ENCODE results near the gene ERC1. TPM values are rescaled to one million over a fixed set of nuclear protein-coding genes. Genes with fewer than 3 reads are reported as not detected.

Gene ERC1
- polyA plus RNA-seq, 1 donor from 2014 or later, result 7.1 TPM

DNA sequence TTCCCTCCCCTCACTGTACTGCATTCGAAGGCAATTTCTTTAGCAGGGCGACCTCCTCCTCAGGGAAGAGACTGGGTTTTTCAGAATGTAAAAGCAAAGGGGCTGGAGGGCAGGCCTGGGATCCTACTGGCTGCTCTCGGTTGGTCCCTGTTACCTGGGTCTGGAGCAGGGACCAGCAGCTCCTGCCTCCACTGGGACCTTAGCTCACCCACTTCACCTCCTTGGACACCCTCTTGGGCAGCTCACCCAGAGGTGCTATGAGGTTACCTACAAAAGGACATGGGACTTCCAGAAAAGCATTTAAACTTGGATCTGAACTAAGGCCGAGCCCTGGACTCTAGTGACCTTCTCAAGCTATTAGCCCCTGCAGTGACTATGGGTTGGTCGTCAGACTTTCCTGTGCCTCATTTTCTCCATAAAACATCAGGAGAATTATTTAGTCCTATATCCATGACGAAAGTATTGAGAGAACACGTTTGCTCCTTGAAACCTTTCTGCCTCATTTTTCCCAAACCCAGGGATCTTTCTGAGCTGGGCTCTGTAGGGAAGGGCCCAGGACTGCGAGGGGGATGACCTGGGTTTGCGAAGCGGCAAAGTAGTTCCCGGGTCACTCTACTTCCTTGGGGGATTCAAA, 538.3 kb downstream of the ERC1 start:
- Histone ChIP-seq H3F3A (ENCODE audit: insufficient read depth, low read length, poor library complexity, severe bottlenecking) (no peaks in the 10 kb centered on the region), H3K27me3 (ENCODE audit: insufficient read depth, low read depth, low read length) (no peaks in the 10 kb centered on the region), H4K20me1 (ENCODE audit: insufficient read depth) (no peaks in the 10 kb centered on the region), H3K79me2 (replicated peaks; ENCODE audit: insufficient read depth, low read length) (peaks cover 66% of the 10 kb centered on the region), H3K9ac (ENCODE audit: low read length) (peak overlapping the region; percentile 65), H2AFZ (ENCODE audit: low read depth, low read length) (peak overlapping the region; percentile 45), H3K4me3 (ENCODE audit: low read length) (peak overlapping the region; percentile 72), H3K4me2 (ENCODE audit: low read length) (peak overlapping the region; percentile 1), H3K9me2 (ENCODE audit: insufficient read depth, low read length) (no peaks in the 10 kb centered on the region), H3K36me3 (ENCODE audit: insufficient read depth, low read length) (no peaks in the 10 kb centered on the region), H3K9me3 (ENCODE audit: low read length) (no peaks in the 10 kb centered on the region), H3K27ac (ENCODE audit: low read length) (no peak overlapping the region)
- no peak for TF ChIP-seq TAF1 (IDR thresholded peaks at IDR 0.05; ENCODE audit: low read depth)
- no peak for TF ChIP-seq SMC3 (conservative IDR thresholded peaks at IDR 0.05; ENCODE audit: poor library complexity)
- TF ChIP-seq EZH2 (IDR thresholded peaks at IDR 0.05; ENCODE audit: borderline replicate concordance, insufficient read depth, low read length, poor library complexity, severe bottlenecking), result no peak
- TF ChIP-seq MXI1 (conservative IDR thresholded peaks at IDR 0.05; ENCODE audit: poor library complexity, severe bottlenecking), result no peak
- TF ChIP-seq RAD21 (conservative IDR thresholded peaks at IDR 0.05), result no peak
- TF ChIP-seq, protein P1, sequence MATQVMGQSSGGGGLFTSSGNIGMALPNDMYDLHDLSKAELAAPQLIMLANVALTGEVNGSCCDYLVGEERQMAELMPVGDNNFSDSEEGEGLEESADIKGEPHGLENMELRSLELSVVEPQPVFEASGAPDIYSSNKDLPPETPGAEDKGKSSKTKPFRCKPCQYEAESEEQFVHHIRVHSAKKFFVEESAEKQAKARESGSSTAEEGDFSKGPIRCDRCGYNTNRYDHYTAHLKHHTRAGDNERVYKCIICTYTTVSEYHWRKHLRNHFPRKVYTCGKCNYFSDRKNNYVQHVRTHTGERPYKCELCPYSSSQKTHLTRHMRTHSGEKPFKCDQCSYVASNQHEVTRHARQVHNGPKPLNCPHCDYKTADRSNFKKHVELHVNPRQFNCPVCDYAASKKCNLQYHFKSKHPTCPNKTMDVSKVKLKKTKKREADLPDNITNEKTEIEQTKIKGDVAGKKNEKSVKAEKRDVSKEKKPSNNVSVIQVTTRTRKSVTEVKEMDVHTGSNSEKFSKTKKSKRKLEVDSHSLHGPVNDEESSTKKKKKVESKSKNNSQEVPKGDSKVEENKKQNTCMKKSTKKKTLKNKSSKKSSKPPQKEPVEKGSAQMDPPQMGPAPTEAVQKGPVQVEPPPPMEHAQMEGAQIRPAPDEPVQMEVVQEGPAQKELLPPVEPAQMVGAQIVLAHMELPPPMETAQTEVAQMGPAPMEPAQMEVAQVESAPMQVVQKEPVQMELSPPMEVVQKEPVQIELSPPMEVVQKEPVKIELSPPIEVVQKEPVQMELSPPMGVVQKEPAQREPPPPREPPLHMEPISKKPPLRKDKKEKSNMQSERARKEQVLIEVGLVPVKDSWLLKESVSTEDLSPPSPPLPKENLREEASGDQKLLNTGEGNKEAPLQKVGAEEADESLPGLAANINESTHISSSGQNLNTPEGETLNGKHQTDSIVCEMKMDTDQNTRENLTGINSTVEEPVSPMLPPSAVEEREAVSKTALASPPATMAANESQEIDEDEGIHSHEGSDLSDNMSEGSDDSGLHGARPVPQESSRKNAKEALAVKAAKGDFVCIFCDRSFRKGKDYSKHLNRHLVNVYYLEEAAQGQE (IDR thresholded peaks at IDR 0.05; ENCODE audit: borderline replicate concordance), result no peak
- no peak for TF ChIP-seq POLR2AphosphoS5 (IDR thresholded peaks at IDR 0.05)
- TF ChIP-seq EP300 (conservative IDR thresholded peaks at IDR 0.05; ENCODE audit: poor library complexity, severe bottlenecking), result no peak
- TF ChIP-seq CTCF (IDR thresholded peaks at IDR 0.05; ENCODE audit: poor library complexity, severe bottlenecking), result no peak

GRCh38 chr12:1529862-1530591, 539.0 kb downstream of the ERC1 start:
- Histone ChIP-seq H3K79me2 (replicated peaks; ENCODE audit: insufficient read depth, low read length) (peaks cover 73% of the 10 kb centered on the region), H3K27ac (ENCODE audit: low read length) (no peak overlapping the region), H3K36me3 (ENCODE audit: insufficient read depth, low read length) (no peaks in the 10 kb centered on the region), H3F3A (ENCODE audit: insufficient read depth, low read length, poor library complexity, severe bottlenecking) (no peaks in the 10 kb centered on the region), H3K27me3 (ENCODE audit: insufficient read depth, low read depth, low read length) (no peaks in the 10 kb centered on the region), H2AFZ (ENCODE audit: low read depth, low read length) (peak overlapping the region; percentile 45), H3K9ac (ENCODE audit: low read length) (peak overlapping the region; percentile 65), H3K9me3 (ENCODE audit: low read length) (no peaks in the 10 kb centered on the region), H3K4me3 (ENCODE audit: low read length) (peak overlapping the region; percentile 72), H3K9me2 (ENCODE audit: insufficient read depth, low read length) (no peaks in the 10 kb centered on the region), H3K4me2 (ENCODE audit: low read length) (peak overlapping the region; percentile 1), H4K20me1 (ENCODE audit: insufficient read depth) (no peaks in the 10 kb centered on the region)
- TF ChIP-seq RAD21 (conservative IDR thresholded peaks at IDR 0.05) (no peak), SMC3 (conservative IDR thresholded peaks at IDR 0.05; ENCODE audit: poor library complexity) (no peak), MXI1 (conservative IDR thresholded peaks at IDR 0.05; ENCODE audit: poor library complexity, severe bottlenecking) (no peak), EZH2 (IDR thresholded peaks at IDR 0.05; ENCODE audit: borderline replicate concordance, insufficient read depth, low read length, poor library complexity, severe bottlenecking) (no peak), CTCF (IDR thresholded peaks at IDR 0.05; ENCODE audit: poor library complexity, severe bottlenecking) (no peak), TAF1 (IDR thresholded peaks at IDR 0.05; ENCODE audit: low read depth) (no peak), POLR2AphosphoS5 (IDR thresholded peaks at IDR 0.05) (no peak), EP300 (conservative IDR thresholded peaks at IDR 0.05; ENCODE audit: poor library complexity, severe bottlenecking) (no peak)
- TF ChIP-seq, protein P1 (IDR thresholded peaks at IDR 0.05; ENCODE audit: borderline replicate concordance), result no peak

Data from neural cell (in vitro differentiated cells).